ENCODE results near the gene PIBF1.

GRCh38 chr13:72754111-72754510 lies 27.8 kb upstream of the PIBF1 start:
- TF ChIP-seq, protein P1, sequence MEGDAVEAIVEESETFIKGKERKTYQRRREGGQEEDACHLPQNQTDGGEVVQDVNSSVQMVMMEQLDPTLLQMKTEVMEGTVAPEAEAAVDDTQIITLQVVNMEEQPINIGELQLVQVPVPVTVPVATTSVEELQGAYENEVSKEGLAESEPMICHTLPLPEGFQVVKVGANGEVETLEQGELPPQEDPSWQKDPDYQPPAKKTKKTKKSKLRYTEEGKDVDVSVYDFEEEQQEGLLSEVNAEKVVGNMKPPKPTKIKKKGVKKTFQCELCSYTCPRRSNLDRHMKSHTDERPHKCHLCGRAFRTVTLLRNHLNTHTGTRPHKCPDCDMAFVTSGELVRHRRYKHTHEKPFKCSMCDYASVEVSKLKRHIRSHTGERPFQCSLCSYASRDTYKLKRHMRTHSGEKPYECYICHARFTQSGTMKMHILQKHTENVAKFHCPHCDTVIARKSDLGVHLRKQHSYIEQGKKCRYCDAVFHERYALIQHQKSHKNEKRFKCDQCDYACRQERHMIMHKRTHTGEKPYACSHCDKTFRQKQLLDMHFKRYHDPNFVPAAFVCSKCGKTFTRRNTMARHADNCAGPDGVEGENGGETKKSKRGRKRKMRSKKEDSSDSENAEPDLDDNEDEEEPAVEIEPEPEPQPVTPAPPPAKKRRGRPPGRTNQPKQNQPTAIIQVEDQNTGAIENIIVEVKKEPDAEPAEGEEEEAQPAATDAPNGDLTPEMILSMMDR (IDR thresholded peaks at IDR 0.05), result no peak
- no peak for TF ChIP-seq POLR2A (IDR thresholded peaks at IDR 0.05)
